ENCODE results near the gene LRPPRC. TPM values are rescaled to one million over a fixed set of nuclear protein-coding genes. Genes with fewer than 3 reads are reported as not detected.

Gene LRPPRC
- total RNA-seq, 1 donor from 2014 or later: 56.1 TPM

- no peak for ATAC-seq
- H3K27me3 ChIP-seq: no peaks in the 10 kb centered on the region
- no peak for DNase-seq
- no peaks in the 10 kb centered on the region for H3K4me1 ChIP-seq
- H3K27ac ChIP-seq: no peak overlapping the region
- intact Hi-C loops (cut with DNase I): no loop called here
- H3K36me3 ChIP-seq: peaks cover 85% of the 10 kb centered on the region
- no peak overlapping the region for H3K4me3 ChIP-seq
- no peak for TF ChIP-seq CTCF (IDR thresholded peaks at IDR 0.05)
- H3K9me3 ChIP-seq: no peaks in the 10 kb centered on the region
Measured at GRCh38 chr2:43946685-43947084, 49.1 kb downstream of the LRPPRC start.

- Histone ChIP-seq H3K36me3 (peaks cover 87% of the 10 kb centered on the region), H3K27ac (no peak overlapping the region), H3K27me3 (no peaks in the 10 kb centered on the region), H3K4me1 (no peaks in the 10 kb centered on the region), H3K4me3 (no peak overlapping the region), H3K9me3 (no peaks in the 10 kb centered on the region)
- TF ChIP-seq CTCF (IDR thresholded peaks at IDR 0.05): no peak
- ATAC-seq (no peak), DNase-seq (no peak)
- intact Hi-C loops (cut with DNase I): no loop called here
Measured at GRCh38 chr2:43945439-43945838, 50.4 kb downstream of the LRPPRC start.

- H3K4me1 ChIP-seq: no peaks in the 10 kb centered on the region
- no peak overlapping the region for H3K4me3 ChIP-seq
- H3K27ac ChIP-seq: no peak overlapping the region
- no peak for DNase-seq
- no peak for ATAC-seq
- intact Hi-C loops (cut with DNase I): no loop called here
- no peak for TF ChIP-seq CTCF (IDR thresholded peaks at IDR 0.05)
- peaks cover 91% of the 10 kb centered on the region for H3K36me3 ChIP-seq
- no peaks in the 10 kb centered on the region for H3K9me3 ChIP-seq
- H3K27me3 ChIP-seq: no peaks in the 10 kb centered on the region
Measured at GRCh38 chr2:43944915-43945314, 50.9 kb downstream of the LRPPRC start.

- Histone ChIP-seq H3K4me3 (no peak overlapping the region), H3K9me3 (no peaks in the 10 kb centered on the region), H3K27me3 (no peaks in the 10 kb centered on the region), H3K27ac (no peak overlapping the region), H3K36me3 (peaks cover 81% of the 10 kb centered on the region), H3K4me1 (no peaks in the 10 kb centered on the region)
- no peak for TF ChIP-seq CTCF (IDR thresholded peaks at IDR 0.05)
- DNase-seq (no peak), ATAC-seq (no peak)
- intact Hi-C loops (cut with DNase I): no loop called here
Measured at GRCh38 chr2:43943809-43944452, 51.9 kb downstream of the LRPPRC start.

GRCh38 chr2:43943323-43943722, 52.5 kb downstream of the LRPPRC start:
- intact Hi-C loops (cut with DNase I): no loop called here
- no peaks in the 10 kb centered on the region for H3K9me3 ChIP-seq
- no peak overlapping the region for H3K27ac ChIP-seq
- H3K4me1 ChIP-seq: no peaks in the 10 kb centered on the region
- no peak for DNase-seq
- no peak overlapping the region for H3K4me3 ChIP-seq
- peaks cover 75% of the 10 kb centered on the region for H3K36me3 ChIP-seq
- ATAC-seq: no peak
- no peaks in the 10 kb centered on the region for H3K27me3 ChIP-seq
- no peak for TF ChIP-seq CTCF (IDR thresholded peaks at IDR 0.05)

- Histone ChIP-seq H3K9me3 (no peaks in the 10 kb centered on the region), H3K36me3 (peaks cover 71% of the 10 kb centered on the region), H3K4me3 (no peak overlapping the region), H3K27ac (no peak overlapping the region), H3K4me1 (no peaks in the 10 kb centered on the region), H3K27me3 (no peaks in the 10 kb centered on the region)
- no peak for ATAC-seq
- DNase-seq: no peak
- intact Hi-C loops (cut with DNase I): no loop called here
- TF ChIP-seq CTCF (IDR thresholded peaks at IDR 0.05): no peak
Measured at GRCh38 chr2:43942881-43943280, 52.9 kb downstream of the LRPPRC start.

All from upper lobe of right lung (tissue), 1 donor.